CD4-positive, alpha-beta T cell treated with Interleukin-2 at 100 ng/mL for 4 hours (primary cell): Measurements from ENCODE around the gene POU2F2.
"Not testable (repeated sequence)": the region's sequence is repeated elsewhere in the genome, so short reads cannot be mapped to it uniquely, and the experiment has no call there.

Experiments
- DNase-seq: peaks from one replicate; pipeline ENCODE4 v3.0.0-alpha.2; 2020; ENCODE audit warnings: low spot score

Gene POU2F2

DNA sequence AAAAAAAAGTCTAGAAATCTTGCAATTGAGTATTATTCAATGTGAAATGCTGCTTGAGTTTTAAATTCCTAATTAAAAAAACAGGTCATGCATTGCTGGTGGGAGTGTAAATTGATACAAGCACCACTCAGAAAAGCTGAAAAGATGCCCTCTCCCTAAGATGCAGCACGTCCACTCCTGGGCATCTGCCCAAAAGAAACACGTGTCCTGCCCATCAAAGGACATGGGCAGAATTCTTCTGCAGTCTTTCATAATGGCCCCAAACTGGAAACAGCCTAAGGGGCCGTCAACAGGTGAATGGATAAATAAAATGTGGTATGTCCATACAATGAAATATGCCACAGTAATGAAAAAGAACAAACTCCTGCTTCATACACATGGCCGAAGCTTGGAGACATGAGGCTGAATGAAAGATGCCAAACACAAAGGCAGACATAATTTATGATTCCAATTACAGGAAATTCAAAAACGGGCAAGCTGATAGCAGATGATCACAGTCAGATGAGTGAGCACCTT is 7.8 kb downstream of the POU2F2 start:
- no peak for DNase-seq

DNA sequence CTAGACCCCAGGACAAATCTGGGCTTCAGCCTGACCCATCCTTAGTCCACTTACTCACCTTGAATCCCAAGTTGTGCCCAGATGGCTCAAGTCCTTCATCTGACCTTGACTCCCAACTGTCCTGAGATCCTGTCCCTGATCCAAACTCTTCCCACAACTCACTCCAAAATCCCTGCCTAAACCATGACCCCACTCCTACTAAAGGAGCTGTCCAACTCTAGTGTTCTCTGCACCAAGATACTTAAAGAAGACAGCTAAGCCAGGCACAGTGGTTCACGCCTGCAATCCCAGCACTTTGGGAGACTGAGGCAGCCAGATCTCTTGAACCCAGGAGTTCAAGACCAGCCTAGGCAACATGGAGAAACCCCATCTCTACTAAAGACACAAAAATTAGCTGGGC is 8.5 kb downstream of the POU2F2 start:
- no peak for DNase-seq

- DNase-seq = peak; percentile 67
These were observed 9.3 kb downstream of the POU2F2 start for GRCh38 chr19:42122691-42123607.

DNA sequence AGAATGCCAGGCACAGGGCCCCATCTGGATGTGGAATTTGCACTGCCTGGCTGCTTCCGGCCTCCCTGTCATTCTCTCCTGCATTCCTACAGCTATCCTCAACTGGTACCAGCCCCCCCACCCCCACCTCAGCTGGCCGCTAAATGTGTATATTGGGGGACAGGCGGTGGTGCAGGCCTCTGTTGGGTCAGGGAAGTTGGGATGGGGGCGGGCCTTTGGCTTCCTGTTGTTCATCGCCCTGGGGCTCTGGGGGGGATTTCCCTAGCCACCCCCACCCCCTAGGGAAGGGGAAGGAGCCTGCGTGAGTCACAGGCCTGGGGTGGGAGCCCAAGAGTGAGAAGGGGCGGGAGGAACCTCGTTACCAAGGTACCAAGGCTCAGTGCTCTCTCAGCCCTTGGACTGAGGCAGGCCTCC is 10.6 kb downstream of the POU2F2 start:
- peak; percentile 91 for DNase-seq

DNA sequence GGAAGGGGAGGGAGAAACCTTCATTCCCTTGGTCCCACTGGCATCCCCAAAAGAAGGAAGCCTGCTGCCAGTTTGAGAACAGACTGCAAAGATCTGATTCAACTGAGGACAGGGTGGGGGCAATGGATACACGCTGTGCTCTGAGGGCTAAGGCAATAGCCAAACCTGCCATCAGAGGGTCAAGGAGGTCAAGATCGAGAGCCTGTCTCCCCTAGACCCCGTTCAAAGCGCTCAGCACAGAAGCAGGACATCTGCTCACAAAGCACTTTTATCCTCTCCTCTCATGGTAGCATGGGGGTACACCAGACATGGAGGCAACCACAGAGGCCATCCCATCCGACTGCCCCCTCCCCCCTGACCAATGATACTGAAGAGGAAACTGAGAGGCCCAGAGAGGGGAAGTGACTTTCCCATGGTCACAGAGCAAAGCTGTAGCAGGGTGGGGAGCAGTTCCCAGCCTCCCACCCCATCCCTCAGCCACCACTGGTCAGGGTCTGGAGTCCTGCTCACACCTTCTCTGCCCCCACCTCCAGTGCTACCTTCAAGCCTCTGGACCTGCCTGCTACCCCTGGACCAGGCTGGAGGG is 11.1 kb downstream of the POU2F2 start:
- DNase-seq = no peak

DNA sequence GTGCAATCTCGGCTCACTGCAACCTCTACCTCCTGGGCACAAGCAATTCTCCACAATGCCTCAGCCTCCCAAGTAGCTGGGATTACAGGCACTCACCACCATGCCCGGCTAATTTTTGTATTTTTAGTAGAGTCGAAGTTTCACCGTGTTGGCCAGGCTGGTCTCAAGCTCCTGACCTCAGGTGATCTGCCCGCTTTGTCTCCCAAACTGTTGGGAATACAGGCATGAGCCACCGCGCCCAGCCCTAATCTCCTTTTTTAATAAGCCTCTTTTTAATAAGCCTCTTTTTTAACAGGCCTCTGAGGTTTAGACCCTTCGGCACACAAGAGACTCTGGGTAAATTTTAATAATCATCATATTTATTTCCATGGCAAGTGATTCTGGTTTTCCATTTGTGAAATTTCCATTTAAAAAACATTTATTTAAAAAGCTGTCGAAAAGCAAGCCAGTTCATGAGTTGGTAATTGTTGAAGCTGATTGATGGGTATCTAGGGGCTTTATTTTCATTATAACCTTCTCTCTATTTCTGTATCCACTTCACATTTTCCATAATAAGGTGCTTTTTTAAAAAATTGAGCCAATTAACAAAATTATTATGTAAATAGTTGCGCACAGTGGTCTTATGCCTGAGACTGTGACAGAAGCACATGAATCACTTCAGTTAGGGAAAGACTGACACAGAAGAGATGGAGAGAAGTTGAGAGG is 11.8 kb downstream of the POU2F2 start:
- no peak for DNase-seq

DNA sequence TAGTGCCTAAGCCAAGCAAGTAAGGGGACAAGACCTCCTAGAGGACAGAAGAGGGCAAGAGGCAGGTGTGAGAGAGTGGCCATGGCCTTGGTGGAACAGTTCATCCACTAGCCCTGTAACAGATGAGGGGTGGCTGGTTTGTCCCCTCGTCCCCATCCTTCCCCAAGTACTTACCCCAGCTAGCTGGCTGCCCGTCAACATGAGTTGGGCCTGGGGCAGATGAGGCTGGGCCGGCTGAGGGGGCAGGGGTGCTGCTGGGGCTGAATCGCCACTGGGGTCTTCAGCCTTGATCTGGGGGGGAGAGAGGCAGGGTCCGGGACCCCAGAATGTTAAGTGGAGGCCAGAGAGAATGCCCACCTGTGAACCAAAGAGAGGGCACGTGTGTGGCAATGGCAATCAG is 15.2 kb downstream of the POU2F2 start:
- no peak for DNase-seq

DNA sequence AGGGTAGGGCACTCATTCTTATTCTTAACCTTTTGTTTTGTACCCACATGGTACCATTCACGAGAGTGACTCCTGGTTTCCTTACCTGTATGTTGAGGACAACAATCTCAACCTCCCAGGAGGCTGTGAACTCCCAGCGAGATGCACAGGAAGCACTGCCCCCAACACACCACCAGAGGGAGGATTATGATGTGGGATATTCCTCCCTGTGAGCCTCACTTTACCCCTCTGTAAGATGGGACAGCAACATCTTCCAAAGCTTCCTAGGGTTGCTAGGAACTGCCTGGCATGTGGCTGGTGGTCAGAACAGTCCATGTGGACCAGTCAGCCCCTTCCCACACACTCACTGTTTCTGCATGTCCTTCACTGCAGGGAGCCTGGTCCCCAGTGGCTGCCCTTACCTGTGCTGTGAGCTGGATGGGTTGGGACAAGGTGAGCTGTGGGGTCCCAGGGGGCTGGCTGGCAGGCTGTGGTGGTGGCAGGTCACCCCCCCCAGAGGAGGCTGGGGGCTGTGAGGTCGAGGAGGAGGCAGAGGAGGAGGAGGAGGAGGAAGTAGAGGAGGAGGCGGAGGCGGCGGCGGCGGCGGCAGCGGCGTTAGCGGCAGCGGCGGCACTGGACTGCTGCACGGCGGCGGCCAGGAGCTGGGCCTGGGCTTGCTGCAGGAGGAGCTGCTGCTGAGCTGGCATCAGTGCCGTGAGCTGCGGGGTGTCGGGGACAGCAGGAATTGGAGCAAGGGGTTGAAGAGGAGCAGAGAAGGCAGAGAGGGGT is 15.8 kb downstream of the POU2F2 start:
- no peak for DNase-seq

GRCh38 chr19:42115705-42116104 is 16.5 kb downstream of the POU2F2 start:
- DNase-seq = no peak

DNA sequence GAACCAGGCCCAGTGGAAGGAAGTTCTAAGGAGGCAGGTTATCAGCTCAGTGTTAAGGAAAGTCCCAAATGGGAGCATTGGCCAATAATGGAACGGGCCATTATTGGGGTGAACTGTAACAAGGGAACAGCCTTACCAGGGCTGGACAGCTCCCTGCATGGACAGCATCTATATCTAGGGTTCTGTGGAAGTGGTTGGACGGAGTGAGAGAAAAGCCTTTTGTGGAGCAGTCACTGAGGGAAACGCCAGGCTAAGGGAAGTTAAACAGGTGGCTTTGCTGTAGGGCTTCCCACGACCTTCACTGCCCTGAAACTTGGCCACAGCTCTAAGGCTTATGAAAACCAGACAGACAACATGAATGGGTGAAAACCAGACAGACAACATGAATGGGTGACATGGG is 17.0 kb downstream of the POU2F2 start:
- DNase-seq = no peak

DNA sequence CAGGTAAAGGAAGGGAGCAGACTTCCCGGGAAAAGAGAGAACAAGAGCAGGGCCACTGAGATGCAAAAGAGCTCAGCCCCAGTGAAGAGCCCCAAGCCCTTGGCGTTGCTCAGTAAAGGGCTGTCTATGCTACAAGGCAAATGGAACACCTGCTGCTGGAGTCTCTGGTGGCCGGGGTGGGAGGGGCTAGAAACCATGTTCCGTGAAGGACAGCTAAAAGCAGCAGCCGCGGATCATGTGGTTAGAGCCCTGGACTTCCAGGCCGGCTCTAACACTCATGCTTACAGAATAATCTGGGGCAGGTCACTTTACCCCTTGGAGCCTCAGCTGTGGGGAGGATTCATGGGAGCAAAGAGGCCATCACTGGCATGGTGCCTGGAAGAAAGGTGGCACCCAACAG is 17.8 kb downstream of the POU2F2 start:
- DNase-seq = no peak

DNA sequence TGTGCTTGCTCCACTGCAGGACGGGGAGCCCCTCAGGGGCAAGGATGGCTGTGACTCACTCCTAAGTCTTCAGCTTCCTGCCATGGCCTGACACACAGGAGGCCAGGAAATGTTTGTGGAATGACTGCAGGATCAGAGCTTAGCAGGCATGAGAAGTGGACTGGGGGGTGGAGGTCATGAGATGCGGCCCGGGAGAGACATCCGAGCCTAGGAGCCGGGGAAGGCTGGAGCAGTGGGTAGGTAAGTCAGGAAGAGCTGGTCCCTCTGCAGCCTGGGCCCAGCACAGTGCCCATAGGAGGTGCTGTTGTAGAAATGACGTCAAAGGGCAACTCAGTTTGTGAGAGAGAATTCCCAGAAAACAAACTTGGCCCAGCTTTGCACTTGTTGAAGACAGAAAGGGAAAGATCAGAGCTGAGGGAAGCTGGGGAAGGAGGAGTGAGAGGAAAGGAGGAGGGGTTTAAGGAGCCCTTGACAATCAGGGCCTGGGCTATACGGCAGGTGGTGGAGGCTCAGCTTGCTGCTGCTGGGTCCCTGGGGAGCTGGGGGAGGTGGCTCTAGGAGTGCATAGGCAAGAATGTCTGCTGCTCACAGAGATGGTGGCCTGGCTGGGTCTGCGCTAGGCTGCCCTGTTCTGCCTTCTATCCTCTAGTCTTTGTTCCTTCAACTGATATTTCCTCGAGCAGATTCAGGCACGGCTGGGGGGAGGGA is 18.5 kb downstream of the POU2F2 start:
- no peak for DNase-seq

GRCh38 chr19:42111811-42112210 is 20.4 kb downstream of the POU2F2 start:
- no peak for DNase-seq

DNA sequence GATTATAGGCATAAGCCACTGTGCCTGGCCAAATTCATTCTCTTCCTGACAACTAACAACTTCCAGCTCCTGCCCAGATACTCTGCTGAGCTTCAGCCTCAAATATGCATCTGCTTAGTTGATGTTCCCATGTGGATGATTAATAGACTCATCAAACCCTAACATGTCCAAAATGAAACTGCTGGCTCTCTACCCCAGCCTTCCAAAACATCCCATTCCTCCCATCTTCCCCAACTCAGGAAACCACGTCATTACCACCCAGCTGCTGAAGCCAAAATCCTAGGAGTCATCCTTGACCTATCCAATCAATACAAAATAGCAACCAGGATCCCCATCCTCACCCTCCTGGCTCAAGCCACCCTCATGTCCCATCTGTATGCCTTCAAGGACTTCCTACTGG is 20.9 kb downstream of the POU2F2 start:
- DNase-seq = no peak

DNA sequence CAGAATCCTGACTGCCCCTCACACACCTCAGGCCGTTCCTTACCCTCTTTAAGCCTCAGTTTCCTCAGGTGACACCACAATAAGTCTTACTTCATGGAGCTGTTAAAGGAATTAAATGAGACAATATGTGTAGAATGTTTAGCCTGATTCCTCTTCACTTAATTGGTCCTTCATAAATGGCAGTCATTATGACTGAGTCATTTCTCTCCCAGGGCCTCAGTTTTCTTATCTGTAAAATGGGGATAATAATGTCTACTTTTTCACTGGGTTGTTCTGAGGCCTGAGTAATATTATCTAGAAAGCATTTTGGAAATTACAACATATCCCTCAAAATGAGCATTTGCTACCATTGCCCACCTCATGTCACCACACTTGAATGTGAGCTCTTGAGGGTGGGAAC is 21.6 kb downstream of the POU2F2 start:
- DNase-seq = no peak

DNA sequence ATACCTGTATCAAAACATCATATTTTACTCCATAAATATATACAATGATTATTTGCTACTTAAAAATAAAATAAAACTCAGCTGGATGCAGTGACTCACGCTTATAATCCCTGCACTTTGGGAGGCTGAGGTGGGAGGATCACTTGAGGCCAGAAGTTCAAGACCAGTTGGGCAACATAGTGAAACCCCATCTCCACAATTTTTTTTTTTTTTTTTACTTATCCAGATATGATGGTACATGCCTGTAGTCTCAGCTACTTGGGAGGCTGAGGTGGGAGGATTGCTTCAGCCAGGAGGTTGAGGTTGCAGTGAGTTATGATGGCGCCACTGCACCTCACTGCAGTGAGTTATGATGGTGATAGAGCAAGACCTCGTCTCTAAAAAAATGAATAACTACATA is 22.4 kb downstream of the POU2F2 start:
- no peak for DNase-seq

DNA sequence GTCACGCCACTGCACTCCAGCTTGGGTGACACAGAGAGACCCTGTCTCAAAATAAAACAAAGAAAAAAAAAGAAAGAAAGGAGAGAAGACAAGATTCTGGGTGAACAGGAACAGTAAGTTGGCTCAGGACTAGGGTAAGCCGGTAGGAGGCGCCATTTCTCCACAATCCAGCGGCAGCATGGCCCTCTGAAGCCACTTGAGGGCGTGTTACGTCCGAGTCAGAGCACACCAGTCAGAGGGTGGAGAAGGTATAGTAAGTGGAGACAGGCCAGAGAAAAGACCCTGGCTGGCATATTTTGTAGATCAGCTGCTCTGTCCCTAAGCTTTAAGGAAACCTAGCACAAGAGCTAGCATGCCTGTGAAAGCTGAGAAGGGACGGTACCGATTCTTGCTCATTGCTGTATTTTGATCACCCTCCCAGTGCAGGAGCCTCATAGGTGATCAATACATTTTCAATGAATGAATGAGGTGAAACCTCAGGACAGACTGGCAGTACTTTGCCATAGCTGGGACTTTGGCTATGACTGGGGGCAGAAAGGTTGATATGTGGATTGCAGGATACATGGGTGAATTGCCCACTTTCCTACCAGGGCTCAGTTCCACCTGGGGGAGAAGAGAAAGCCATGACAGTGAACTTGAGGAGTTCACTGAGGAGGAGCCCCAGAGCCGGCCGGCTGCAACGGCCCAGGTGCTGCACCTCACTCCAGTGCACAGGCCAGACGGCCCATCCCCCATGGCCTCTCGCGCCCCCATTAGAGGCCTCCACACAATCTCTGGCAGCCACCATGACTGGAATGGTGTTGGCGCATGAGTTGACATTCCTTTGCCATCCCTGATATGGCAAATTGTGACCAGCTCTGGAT is 23.5 kb downstream of the POU2F2 start:
- peak; percentile 92 for DNase-seq

DNA sequence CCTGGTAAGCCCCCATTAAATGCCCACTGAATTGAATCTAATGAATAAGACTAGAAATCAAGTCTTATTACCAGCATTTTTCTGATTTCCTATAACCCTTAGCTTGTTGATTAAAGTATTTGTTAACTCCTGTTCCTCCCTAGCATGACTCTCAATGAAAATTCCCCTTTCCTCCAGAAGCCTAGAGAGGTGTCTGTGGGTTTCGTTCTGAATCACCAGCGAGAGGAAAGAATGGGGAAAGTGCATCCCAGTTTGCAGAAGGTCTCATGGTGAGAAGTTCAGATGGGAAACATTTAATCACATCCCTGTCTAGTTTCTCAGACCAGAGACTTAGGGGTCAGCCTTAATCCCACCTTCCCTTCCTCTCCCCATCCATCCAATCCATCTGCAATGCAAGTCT is 26.9 kb downstream of the POU2F2 start:
- no peak for DNase-seq

DNA sequence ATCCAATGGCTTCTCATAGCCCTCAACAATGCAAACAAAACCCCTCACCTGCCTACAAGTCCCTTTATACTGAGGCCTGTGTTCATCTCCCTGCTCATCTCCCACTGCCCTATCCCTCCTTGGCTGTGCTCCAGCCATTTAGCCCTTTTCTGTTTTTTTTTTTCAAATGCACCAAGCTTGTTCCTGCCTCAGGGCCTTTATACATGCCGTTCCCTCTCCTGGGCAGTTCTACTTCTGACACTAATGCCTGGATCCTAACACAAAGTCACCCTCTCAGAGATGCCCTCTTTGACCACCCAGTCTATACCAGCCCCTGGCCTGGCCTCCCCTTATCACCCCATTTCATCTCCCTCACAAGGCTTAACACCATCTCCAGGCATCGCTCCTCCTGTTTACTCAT is 29.4 kb downstream of the POU2F2 start:
- no peak for DNase-seq

DNA sequence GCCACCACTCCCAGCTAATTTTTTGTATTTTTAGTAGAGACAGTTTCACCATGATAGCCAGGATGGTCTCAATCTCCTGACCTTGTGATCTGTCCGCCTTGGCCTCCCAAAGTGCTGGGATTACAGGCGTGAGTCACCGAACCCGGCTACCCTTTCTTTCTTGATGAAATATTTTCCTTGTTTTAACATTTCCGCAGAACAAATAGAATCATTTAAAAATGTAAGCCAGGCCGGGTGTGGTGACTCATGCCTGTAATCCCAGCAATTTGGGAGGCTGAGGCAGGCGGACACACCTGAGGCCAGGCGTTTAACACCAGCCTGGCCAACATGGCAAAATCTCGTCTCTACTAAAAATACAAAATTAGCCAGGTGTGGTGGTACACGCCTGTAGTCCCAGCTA is 32.0 kb downstream of the POU2F2 start:
- not testable (repeated sequence) for DNase-seq
